Stimulated activated CD4-positive, alpha-beta T cell treated with anti-CD3 and anti-CD28 coated beads, TNF-alpha, amount 100 ng/mL, for 4 hours (primary cell): ENCODE measurements around the gene ASAP3.

Experiments used
- DNase-seq, 3 experiments: peaks; one replicate each; pipeline ENCODE4 v3.0.0-alpha.2; 2020; ENCODE audit warnings: low read depth in 3 of 3

Gene ASAP3

GRCh38 chr1:23477359-23478144 is 6.4 kb downstream of the ASAP3 start:
- no peak for DNase-seq

- no peak for DNase-seq
These were observed 8.3 kb downstream of the ASAP3 start for GRCh38 chr1:23475641-23476040.

GRCh38 chr1:23475134-23475628 is 8.8 kb downstream of the ASAP3 start:
- no peak for DNase-seq

- DNase-seq = no peak
These were observed 10.8 kb downstream of the ASAP3 start for GRCh38 chr1:23473037-23473800.

GRCh38 chr1:23472351-23473036 is 11.5 kb downstream of the ASAP3 start:
- DNase-seq = no peak

- no peak for DNase-seq
These were observed 12.4 kb downstream of the ASAP3 start for GRCh38 chr1:23471473-23472075.

GRCh38 chr1:23470282-23471070 is 13.5 kb downstream of the ASAP3 start:
- no peak for DNase-seq

- no peak for DNase-seq
These were observed 14.5 kb downstream of the ASAP3 start for GRCh38 chr1:23469372-23469982.

- no peak for DNase-seq
These were observed 17.5 kb downstream of the ASAP3 start for GRCh38 chr1:23466423-23466989.

GRCh38 chr1:23463286-23463685 is 20.7 kb downstream of the ASAP3 start:
- no peak for DNase-seq

- DNase-seq = no peak
These were observed 21.2 kb downstream of the ASAP3 start for GRCh38 chr1:23462766-23463165.

- no peak for DNase-seq
These were observed 22.9 kb downstream of the ASAP3 start for GRCh38 chr1:23461050-23461449.

- DNase-seq = no peak
These were observed 23.5 kb downstream of the ASAP3 start for GRCh38 chr1:23460519-23460918.

- DNase-seq = no peak
These were observed 24.6 kb downstream of the ASAP3 start for GRCh38 chr1:23459338-23459757.

GRCh38 chr1:23456226-23456625 is 27.8 kb downstream of the ASAP3 start:
- DNase-seq = no peak

GRCh38 chr1:23453455-23454000 is 30.5 kb downstream of the ASAP3 start:
- no peak for DNase-seq

- DNase-seq = no peak
These were observed 32.0 kb downstream of the ASAP3 start for GRCh38 chr1:23452011-23452411.

GRCh38 chr1:23451441-23451840 is 32.5 kb downstream of the ASAP3 start:
- no peak for DNase-seq

- no peak for DNase-seq
These were observed 33.1 kb downstream of the ASAP3 start for GRCh38 chr1:23450894-23451293.

- no peak for DNase-seq
These were observed 34.0 kb downstream of the ASAP3 start for GRCh38 chr1:23449958-23450357.
